Measurements from ENCODE around the gene RIMBP2.

Gene RIMBP2

DNA sequence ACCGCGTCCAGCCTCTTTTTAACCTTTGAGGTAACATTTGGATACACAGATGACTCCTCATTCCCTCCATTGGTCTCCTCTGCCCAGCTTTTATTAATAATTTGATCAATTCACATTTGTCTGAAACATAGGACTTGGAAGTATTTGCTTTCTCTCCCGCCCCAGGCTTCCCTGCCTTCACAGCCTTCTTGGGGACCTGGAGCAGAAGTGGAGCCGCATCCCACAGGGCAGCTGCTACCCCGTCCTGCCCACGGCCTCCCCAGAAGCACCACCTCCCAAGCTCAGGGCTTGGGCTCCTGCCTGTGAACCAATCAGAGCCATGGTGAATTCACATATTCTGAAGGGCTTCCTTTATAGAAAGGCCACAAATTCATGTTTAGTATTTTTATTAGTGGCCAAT lies 280.8 kb downstream of the RIMBP2 start:
- FAIRE-seq, result no peak

DNA sequence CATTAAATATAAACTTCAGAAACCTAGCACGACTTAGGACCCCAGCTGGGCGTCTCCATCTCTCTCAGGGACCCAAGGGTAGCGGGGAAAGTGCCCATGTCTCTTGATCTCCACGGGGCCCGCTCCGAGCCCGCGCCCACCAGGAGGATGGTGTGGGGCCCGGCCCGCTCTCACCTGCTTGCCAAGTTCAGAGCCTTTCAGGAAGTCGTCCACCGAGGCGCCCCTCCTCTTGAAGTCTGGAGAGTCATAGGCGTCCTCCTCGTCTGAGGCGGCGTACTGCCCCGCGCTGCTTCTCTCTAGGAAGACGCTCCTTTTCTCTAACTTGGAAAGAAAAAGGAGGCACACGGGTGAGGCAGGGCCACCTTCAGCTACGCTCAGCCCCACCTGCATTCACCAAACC lies 281.5 kb downstream of the RIMBP2 start:
- FAIRE-seq, result no peak

DNA sequence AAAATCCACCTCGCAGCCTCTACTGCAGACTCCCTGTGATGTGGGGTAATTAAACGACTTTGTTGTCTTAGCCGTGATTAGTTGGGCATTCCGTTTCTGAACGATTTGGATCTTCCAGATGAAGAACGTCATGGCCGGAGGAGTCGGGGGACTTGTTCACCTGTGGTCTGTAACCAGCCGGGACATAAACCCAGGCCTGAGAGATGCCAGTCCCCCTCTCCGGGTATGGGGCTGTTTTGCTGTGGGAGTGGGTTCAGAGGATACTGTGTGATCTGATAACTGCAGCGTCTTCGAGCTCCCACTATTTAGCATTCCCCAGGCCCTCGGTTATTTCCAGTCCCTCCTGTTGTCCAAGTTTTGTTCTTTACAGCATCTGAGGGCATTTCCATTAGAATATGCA lies 282.3 kb downstream of the RIMBP2 start:
- FAIRE-seq, result no peak

GRCh38 chr12:130433411-130433810 lies 282.7 kb downstream of the RIMBP2 start:
- no peak for FAIRE-seq

GRCh38 chr12:130431176-130431575 lies 284.9 kb downstream of the RIMBP2 start:
- FAIRE-seq, result no peak

DNA sequence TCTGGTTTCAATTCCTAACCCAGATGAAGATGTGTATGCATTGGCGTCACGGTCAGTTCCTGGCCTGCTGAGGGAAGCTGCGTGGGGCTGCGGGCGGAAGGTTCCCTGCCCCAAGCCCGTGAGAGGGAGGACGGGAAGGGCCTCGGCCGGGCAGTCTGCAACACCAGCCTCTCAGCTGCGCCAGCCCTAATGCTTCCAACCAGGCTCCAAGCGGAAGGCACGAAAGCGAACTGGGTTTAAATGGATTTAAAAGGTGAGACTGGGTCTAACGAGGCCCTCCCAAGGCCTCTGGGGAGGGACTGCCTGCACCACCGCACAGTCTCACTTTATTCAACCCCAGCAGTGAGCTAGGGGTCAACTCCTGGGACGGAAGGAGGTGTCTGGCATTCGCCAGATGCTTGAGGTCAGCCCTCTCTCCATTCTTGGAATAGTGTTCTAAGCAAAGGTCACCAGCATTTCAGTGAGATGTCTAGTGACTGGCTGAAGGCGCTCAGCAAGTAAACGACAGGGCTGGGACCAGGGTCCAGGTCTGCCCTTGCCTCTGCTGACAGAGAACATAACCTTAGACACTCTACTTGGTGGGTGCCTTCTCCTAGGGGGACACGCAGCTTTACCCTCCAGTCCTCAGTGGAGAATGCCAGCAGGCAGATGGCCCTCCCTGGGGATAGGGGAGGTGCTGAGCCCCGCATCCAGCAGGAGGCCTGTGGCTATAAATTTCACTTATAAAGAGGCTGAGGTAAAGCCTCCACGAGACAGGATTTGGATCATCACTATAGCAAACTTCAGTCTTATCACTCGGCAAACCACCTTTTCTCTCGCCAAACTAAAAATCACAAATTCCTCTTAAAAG lies 286.2 kb downstream of the RIMBP2 start:
- FAIRE-seq, result no peak

DNA sequence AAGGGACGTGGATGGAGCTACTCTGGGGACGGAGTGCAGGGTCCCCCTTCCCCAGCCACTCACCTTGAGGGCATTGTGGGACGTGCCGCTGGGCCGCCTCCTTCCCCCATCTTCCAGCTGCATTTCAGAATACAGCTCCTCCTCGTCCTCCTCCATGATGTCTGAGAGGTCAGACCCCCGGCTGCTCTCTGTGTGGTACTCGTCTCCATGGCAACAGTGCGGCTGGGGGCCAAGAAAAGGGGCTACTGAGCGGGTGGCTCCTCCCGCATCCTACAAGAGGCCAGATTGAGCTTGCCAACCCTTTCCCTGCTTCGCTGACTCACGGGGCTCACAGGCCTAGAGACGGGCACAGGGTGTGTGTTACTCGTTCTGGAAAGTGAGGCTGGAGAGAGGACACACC lies 288.0 kb downstream of the RIMBP2 start:
- FAIRE-seq, result no peak

- no peak for FAIRE-seq
Measured at GRCh38 chr12:130427381-130427887, 288.7 kb downstream of the RIMBP2 start.

GRCh38 chr12:130425698-130426245 lies 290.3 kb downstream of the RIMBP2 start:
- FAIRE-seq, result no peak

DNA sequence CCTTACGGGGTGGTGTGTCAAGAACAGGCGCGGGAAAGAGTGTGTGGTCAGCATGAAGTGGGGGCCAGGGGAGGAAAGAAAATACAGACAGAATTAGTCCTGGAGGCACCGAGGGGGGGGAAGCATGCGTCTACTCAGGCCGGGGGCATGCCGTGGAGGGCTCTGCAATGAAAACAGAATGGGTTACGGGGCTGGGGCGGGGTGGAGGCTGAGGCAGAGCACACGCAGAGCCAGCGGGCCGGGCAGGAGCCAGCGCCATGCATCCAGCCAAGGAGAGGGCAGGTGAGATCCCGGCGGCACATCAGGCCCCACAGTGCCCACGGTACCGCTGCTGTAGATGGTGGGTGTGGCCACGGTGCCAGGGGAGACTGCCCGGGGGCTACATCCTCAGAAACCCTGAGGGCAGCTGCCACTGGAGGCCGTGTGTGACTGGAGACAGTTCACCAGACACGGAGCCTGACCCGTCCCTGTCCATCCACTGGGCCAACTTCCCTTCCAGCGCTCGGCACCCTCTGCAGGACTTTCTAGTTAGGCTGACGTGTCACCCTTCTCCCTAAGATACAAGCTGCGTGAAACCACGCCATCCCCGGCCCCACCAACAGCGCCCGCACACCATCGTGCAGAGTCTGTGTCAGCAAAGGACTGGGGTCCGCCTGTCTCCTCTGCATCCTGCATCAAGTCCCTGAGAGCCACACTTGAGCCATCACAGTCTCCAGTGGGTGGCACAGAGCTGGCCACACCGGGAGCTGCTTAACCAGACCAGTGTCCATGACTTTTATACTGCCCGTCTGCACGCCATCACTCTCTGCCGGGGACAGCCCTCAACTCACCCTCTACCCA lies 291.0 kb downstream of the RIMBP2 start:
- no peak for FAIRE-seq

DNA sequence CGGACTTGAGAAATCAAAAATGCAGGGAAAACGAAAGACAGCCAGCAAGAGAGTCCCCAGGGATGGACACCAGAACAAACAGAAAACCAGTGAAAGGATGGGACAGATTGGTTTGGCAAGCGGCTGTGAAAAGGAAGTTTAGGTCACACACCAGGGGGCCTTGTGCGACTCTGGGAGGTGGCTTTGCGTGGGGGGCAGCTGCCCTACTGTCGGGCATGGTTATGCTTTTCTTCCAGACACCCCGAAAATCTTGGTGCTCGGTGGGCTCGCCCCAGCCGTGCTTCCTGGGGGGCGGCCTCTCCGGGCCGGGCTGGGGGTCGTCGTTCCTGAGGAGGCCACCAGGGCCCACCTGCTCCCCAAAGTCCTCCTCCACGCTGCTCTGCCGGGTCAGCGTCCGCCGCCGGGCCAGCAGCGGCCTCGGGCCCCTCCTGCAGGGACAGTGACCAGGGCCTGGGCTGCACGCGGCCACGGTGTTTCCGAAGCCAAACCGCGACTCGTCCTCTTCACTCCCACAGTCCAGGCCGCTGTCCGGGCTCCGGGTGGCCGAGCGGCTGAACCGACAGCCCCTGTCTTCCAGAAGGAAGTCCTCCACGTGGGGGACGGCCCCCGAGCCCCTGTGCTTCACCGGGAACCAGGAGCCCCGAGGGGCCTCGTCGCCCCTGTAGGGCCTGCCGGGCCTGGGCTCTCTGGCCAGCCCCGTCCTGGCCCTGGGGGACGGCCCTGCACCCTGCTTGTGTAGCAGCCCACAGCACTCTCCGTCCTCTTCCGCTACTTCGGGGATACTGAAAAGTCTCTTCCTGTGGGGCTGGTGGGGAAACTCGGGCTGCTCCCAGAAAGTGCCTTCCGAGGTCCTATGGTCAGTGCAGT lies 291.9 kb downstream of the RIMBP2 start:
- no peak for FAIRE-seq

- FAIRE-seq, result no peak
Measured at GRCh38 chr12:130423136-130423535, 293.0 kb downstream of the RIMBP2 start.

- no peak for FAIRE-seq
Measured at GRCh38 chr12:130422676-130423075, 293.4 kb downstream of the RIMBP2 start.

DNA sequence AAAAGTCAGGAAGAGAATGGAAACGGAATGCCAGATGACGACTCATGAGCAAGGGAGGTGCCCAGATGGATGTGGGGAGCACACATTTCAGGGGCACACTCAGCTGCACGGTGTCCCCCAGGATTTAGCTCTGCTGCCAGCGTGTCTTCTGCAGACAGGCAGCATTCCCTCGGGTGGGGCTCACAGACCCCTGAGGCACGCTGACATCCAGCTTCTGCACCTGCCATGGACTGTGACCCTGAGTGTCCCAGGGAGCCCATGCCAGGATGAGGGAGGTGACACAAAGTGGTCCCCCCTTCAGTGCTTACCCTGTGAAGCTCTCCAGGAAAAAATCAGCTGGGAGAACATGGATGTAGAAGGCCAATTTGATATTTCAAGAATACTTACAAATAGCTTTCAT lies 294.2 kb downstream of the RIMBP2 start:
- FAIRE-seq, result no peak

GRCh38 chr12:130420071-130420470 lies 296.0 kb downstream of the RIMBP2 start:
- no peak for FAIRE-seq

- no peak for FAIRE-seq
Measured at GRCh38 chr12:130419116-130419515, 297.0 kb downstream of the RIMBP2 start.

- FAIRE-seq, result no peak
Measured at GRCh38 chr12:130418251-130418650, 297.8 kb downstream of the RIMBP2 start.

GRCh38 chr12:130414381-130414780 lies 301.7 kb downstream of the RIMBP2 start:
- no peak for FAIRE-seq

DNA sequence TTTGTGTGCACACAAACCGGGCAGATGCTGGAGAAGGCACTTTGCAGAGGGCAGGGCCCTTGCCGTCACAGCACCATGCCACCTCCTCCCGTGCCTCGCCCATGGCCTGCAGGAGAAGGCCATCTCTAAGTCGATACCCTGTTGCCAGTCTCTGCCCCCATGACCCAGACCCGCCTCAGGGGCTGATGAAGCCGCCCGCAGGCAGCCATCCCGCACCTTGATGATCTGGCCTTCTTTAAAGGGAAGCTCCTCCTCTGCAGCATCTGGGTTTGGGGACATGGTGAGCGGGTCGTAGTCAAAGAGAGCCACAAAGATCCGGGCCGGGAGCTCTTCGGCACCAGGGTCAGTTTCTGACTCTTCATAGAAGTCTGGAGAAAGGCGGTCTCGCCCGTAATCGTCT lies 302.2 kb downstream of the RIMBP2 start:
- no peak for FAIRE-seq

DNA sequence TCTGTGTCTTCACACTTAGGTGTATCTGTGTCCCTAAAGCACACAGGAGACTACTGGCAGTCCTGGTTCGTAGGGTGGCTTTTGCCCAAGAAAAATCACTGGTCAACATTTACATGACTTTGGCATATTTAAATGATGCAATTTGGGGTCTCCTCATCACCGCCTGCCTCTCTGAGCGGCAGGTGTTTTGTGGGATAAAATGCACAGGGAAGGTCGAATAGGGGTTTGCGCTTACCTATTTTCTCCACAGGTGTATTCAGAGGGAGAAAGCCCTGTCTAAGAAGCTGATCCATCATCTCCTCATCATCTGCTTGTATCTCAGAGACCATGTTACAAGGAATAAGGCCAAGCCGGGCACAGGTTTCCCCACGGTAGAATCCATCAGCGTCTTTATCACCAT lies 303.7 kb downstream of the RIMBP2 start:
- no peak for FAIRE-seq

DNA sequence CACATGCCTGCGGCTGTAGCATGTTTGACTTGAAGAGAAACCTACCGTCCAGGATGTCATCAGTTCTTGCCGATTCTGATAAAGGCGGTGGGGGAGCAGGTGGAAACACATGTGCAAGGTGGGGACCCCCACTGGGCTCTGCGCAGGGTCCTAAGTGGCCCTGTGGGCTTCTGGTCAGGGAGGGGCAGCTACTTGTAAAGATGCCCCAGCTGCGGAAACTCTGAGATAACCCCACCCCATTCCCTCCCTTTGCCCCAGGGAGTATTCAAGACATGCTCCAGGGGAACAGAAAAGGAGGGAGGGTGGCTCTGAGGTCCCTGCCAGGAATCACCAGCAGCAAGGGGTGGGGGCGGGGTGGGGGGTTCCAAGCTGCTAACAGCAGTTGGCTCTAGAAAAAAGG lies 310.8 kb downstream of the RIMBP2 start:
- FAIRE-seq, result no peak

DNA sequence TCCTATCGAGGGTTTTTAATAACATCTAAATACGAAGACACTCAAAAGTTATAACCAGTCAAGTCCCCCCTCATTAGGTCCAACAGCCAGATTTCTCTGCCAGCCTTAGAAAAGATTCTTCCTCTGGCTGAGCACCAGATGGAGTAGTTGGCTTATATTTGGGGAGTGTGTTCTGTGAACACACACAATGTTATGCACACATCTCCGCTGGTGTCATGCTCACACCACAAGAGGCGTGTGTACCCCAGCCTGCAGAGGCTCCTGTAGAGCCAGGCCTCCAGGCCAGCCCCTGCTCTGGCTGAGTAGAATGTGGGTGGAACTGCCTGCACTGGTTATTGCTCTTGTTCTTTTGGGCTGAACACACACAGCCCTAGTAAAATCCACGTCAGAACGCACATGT lies 314.4 kb downstream of the RIMBP2 start:
- FAIRE-seq, result no peak

All from colon (tissue), 2 donors.